Globus pallidus (tissue), 1 donor: ENCODE results near the gene SP6.
A peak's percentile ranks its signal among the peaks of the same experiment; 100 is the strongest.

ENCODE experiments used
- DNase-seq: peaks from one replicate; pipeline ENCODE4 v3.0.0-alpha.2; 2015; ENCODE audit warnings: low spot score

SP6 gene

GRCh38 chr17:47836601-47837000 is 14.4 kb downstream of the SP6 start:
- no peak for DNase-seq

DNA sequence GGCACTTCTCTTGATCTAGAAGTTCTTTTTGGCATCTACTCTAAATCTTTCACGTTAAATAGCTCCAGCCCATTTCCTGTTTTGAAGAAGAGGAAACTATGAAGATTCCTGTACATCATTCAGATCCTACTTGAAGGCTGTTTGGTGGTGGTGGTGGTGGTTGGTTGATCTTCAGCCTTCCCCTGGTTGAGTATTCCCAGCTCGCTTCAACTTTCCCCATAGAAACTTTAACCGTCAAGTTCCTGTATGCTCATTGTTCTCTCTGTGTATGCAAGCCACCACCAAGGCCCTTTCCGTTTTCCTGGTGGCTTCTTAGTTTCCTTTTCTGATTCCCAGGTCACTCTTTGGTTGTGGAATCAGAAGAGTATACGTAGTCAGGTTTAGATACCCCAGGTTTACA is 16.2 kb downstream of the SP6 start:
- no peak for DNase-seq

- DNase-seq = peak; percentile 41
Measured at GRCh38 chr17:47831934-47832327, 19.0 kb downstream of the SP6 start.

GRCh38 chr17:47831003-47831933 is 19.7 kb downstream of the SP6 start, which contains the start of the genes LRRC46 and MRPL10:
TSS of gene LRRC46 (plus strand) at chr17:47831670. CDS start at chr17:47831990, 320 bp downstream.
TSS of gene MRPL10 (minus strand) at chr17:47831541. CDS start at chr17:47831511, 30 bp downstream.
- peak; percentile 89 for DNase-seq

GRCh38 chr17:47830396-47831002 is 20.5 kb downstream of the SP6 start:
- no peak for DNase-seq

GRCh38 chr17:47829870-47830269 is 21.1 kb downstream of the SP6 start:
- DNase-seq = no peak

DNA sequence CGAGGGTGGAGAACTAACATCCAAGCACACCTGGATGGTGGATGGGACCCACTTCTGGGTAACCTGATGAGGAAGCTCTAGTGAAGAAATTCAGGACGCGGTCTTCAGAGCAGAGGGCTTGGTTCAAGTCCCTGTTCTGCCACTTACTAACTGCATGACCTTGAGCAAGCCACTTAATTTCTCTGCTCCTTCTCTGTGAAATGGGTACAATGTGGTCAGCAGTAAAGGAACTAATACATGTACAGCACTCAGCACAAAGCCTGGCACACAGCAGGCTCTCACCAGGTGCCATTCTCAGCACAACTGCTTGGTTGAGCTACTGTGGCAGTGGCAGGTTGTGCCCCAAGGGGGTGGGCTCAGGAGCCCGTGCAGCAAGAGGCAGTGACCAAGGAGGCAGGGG is 27.4 kb downstream of the SP6 start:
- no peak for DNase-seq

DNA sequence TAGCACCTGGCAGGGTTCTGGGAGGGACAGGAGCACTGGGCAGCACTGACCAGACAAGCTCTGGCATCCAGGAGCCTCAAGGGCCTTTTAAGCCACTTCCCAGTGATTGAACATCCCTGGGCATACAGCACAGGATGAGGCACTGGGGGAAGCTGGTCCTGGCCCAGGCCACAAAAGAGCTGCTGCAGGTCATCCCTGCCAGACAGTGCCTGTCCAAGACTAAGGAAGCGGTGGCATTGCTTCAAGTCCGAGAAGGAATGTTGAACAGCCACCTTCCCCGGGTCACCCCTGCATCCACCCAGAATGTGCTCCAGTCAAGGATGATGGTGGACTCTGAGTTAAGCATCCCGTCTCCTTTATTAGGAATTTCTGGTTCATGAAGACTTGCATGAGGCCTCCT is 28.2 kb downstream of the SP6 start:
- DNase-seq = no peak

DNA sequence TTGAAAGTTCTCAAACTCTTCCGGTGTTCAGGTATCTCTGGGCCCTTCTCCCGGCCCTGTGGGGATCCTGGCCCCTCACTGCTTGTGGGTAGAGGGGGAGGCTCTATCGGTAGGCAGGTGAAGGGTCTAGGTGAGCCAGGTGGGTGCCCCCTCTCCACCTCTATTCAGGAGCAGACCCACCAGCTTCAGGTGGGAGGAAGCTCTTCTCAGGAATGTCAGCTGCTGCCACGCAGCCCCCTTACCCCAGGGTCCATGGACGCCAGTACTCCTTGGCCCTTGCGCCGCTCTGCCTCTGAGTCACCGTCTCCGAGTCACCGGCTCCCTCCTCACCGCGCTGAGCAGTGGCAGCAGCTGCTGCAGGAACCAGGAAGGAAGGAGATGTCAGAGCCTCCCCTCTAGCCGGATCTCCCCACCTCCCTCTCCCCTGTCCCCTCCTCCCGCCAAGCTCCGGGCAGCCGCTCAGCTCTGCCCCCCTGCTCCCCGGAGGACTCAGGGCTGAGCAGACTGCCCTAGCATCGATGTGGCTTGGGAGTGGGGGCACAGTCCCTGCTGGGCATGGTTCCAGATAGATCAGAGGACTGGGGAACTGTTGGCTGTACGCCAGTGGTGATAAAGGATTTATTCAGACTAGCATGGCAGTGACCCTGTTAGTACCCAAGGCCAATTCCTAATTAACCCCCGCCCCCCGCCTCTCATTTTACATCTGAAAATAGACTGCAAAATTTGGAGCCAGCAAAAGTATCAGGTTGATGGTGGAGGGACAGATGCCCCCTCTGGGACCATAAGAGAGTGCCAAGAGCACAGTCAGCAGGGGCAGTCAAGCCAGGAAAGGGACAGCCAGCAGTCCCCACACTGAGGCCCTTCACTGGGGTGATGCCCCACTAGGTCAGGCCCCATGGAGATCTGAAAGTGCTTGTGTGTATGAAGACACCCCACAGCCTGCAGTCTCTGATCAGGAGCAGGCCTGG is 29.3 kb downstream of the SP6 start, which contains the start of gene OSBPL7:
TSS of gene OSBPL7 (minus strand) at position 371 of the 968 bp plus-strand sequence. CDS start 1,516 bp downstream, outside the sequence.
- peak; percentile 80 for DNase-seq

- no peak for DNase-seq
Measured at GRCh38 chr17:47821031-47821423, 29.9 kb downstream of the SP6 start.

DNA sequence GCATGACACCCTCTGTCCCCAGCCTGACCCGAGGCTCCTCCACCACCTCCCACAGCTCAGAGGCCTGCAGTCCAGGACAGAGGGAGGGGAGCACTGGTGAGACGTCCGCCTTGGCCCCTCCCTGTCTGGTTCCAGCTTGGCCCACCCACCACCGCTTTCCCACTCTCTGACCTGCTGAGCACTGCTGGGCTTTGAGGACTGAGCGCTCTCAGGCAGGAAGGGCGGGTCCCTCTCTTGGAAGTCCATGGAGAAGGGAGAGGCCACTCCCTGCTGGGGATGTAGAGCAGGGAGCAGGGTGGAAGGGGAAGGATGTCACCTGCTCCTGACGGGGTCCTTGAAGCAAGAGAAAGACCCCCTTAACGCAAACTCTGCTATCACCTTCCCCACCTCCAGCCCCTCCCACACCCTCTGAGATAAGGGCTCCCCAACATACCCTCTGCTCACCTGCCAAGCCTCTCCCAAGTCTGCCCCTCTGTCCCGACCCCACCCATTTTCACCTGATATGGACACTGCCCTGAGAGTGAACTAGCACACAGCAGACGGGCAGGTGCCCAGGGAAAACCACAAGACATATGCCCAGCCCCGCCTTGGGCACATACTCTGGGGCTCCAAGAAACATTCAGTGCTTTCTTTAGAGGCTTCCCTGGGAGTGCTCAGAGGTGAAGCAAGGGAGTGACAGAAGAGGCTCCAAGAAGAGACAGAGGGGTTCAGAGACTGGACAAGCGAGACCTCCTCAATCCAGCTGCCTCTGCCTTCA is 30.8 kb downstream of the SP6 start:
- DNase-seq = no peak

GRCh38 chr17:47819475-47819874 is 31.5 kb downstream of the SP6 start:
- DNase-seq = no peak

GRCh38 chr17:47818002-47818695 is 32.8 kb downstream of the SP6 start:
- DNase-seq = no peak

GRCh38 chr17:47816947-47817346 is 34.0 kb downstream of the SP6 start:
- no peak for DNase-seq

DNA sequence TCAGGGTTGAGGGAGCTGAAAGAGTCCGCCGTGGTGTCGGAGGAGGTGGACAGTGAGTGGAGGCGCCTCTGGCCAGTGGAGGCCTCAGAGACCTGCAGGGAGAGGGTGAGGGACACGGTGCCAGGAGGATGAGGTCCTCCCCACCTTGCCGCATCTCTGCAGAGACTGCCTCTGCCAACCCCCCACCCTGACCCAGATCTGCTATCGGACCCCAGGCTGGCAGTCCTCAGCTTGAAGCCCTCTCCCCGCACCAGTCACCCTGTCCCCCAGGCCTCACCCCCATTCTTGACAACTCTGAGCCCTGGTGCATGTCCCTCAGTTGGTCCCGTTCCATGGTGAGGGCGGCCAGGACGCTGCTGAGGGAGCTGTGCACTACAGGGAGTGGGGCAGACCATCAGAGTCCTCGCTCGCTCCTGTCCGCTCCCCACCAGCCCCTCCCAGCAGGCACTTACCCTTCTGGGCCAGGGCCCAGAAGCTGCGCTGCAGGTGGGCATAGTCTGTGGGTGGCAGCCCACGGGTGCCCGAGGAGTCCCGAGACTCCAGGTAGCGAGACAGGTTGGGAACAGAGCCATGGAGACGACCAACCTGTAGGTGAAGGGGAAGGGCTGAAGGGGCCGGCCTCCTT is 34.7 kb downstream of the SP6 start:
- no peak for DNase-seq

DNA sequence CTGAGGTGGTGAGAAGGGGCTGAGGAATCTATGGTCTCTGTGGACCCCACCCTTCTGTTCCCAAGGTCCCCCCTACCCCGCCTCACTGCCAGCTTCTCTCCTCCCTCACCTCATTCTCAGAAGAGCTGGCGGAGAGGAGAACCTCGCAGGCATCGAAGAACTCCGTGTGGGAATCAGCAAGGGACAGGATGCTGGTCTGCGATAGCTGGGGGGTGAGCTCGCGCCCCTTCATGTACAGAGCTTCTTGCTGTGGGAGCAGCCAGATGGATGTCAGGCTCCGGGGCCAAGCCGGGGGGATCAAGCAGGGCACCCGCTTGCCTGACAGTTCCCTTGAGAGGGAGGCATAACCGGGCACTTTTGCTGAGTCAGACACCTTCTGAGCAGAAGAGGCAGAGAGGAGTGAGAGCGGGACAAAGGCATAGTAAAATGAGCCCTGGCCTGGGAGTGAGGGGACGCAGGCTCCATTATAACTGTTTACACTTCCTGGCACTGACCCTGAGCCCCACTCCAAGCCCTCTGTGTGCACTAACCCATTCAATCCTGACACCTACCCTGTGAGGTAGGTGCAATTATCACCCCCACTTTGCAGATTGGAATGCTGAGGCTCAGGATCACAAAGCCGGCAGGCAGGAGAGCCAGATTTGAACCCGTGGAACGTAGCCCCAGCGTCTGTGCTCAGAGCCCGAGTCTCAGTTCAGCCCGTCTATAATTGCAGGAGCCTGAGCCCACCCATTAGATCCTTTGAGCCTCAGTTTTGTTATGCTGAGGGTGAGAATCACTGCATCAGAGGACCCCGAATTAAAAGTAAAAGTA is 35.7 kb downstream of the SP6 start:
- DNase-seq = no peak

DNA sequence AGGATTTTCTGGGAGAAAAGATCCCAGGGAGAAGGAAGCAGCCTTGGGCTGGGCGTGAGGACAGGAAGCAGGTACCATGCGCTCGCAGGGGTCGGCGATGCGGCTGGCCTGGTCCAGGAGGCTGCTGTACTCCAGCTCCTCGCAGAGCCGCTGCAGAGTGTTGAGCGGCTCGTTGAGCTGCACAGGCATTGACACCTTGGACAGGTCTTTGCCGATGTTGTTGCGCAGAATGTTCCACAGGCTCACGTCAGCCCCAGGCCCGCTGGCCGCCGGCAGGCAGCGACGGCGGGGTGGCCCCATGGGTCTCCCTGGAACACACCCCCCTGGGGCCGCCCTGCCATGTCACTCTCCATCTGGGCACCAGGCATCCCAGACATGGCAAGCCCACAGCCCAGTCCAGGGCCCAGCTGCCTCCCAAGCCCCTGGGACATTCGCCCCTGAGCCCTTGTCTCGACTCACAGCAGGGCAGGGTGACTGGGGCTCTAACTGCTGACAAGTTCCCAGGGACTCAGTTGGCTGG is 37.4 kb downstream of the SP6 start:
- no peak for DNase-seq

DNA sequence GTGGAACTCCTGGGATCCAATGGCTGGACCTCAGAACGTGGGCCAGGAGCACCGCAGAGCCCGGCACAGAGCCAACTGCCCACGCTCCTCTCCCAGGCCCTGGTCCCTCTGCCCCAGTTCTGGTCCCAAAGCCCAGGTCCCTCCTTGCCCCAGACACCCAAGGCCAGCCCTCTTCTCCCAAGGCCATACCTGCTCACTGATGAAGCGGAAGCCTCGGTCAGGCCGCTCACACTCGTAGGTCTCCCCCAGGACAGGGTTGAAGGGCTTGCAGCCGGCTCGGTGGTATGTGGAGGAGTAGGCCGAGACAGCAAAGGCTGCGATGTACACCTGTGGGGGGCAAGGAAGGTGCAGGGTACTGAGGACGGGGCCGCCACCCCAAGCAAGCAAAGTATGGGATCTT is 37.9 kb downstream of the SP6 start:
- DNase-seq = no peak
